SJCRH30 (cell line): ENCODE results near the gene INAVA. TPM values are rescaled to one million over a fixed set of nuclear protein-coding genes. Genes with fewer than 3 reads are reported as not detected.

Experiments used
- DNase-seq, 2 experiments: peaks; one replicate each; pipeline ENCODE4 v3.0.0-alpha.2; 2015 to 2020
- H3K27ac ChIP-seq: fragments of 250-450 bp; sonication (Bioruptor Pico); 2 replicates; pipeline ENCODE4 v1.5.1; 2020; ENCODE audit warnings: mild to moderate bottlenecking, moderate library complexity
- H3K27me3 ChIP-seq: fragments of 250-450 bp; sonication (Bioruptor Pico); 2 replicates; pipeline ENCODE4 v1.5.1; 2020; ENCODE audit warnings: mild to moderate bottlenecking, moderate library complexity
- H3K36me3 ChIP-seq: fragments of 250-450 bp; sonication (Bioruptor Pico); 2 replicates; pipeline ENCODE4 v1.5.1; 2020; ENCODE audit warnings: mild to moderate bottlenecking, moderate library complexity
- H3K4me1 ChIP-seq: fragments of 250-450 bp; sonication (Bioruptor Pico); 2 replicates; pipeline ENCODE4 v1.5.1; 2020; ENCODE audit warnings: mild to moderate bottlenecking, moderate library complexity
- H3K4me3 ChIP-seq: fragments of 250-450 bp; sonication (Bioruptor Pico); 2 replicates; pipeline ENCODE4 v1.5.1; 2020; ENCODE audit warnings: mild to moderate bottlenecking, moderate library complexity
- H3K9me3 ChIP-seq: fragments of 250-450 bp; sonication (Bioruptor Pico); replicated peaks from 2 replicates; pipeline ENCODE4 v1.5.1; 2020; ENCODE audit warnings: mild to moderate bottlenecking, moderate library complexity
- total RNA-seq: library from RNA; depleted of rRNA; stranded (reverse); fragments of >200 nt; shearing (Covaris generic); gene quantifications from 2 replicates; pipeline ENCODE4 v1.2.3, GENCODE V29; 2014; rRNA removed

The INAVA gene, protein sequence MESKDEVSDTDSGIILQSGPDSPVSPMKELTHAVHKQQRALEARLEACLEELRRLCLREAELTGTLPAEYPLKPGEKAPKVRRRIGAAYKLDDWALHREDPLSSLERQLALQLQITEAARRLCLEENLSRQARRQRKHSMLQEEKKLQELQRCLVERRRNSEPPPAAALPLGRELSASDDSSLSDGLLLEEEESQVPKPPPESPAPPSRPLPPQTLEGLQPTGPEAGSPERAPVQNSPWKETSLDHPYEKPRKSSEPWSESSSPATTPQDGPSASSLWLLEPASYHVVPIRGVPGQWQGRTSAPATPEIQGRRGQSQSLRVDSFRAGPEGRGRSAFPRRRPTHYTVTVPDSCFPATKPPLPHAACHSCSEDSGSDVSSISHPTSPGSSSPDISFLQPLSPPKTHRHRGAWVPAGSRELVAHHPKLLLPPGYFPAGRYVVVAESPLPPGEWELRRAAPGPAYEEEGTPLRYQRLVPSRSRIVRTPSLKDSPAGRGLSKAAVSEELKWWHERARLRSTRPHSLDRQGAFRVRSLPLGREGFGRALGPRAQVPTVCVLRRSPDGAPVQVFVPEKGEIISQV
- 16.1 and 19.8 TPM in 2 replicates for total RNA-seq

- Histone ChIP-seq H3K4me1 (peaks cover 23% of the 10 kb centered on the region), H3K27me3 (no peaks in the 10 kb centered on the region), H3K27ac (peak within 1 kb of the TSS; percentile 66), H3K36me3 (peaks cover 1% of the 10 kb centered on the region; the same call in 1 of the 2 replicates), H3K9me3 (no peaks in the 10 kb centered on the region), H3K4me3 (no peak within 1 kb of the TSS)
- no peak for DNase-seq
Measured at GRCh38 chr1:200894712-200895442, at the start of gene INAVA. Gene INAVA, plus strand, starts transcription at chr1:200894900. Its CDS starts 3,501 bp downstream, at chr1:200898401.

DNA sequence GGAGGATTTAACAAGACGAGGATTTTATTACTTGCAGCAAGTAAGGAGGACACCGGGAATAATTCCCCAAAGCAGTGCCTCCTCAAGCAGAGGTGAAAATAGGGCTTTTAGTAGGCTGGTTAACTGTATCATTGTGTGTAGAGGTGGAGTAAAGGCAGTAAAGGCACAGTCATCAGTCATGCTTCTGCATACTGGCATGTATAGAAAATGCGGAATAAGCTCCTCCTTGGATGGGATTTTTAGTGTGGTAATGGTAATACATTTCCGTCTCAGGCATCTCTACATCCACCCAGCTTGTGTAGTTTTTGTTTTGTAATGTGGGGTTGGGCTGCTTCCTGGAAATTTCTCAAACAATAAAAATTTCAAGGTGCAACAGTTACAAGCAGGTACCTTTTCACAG, 49.3 kb upstream of the INAVA start:
- Histone ChIP-seq H3K36me3 (peaks cover 31% of the 10 kb centered on the region), H3K4me3 (no peak overlapping the region), H3K9me3 (no peaks in the 10 kb centered on the region), H3K27me3 (no peaks in the 10 kb centered on the region), H3K4me1 (no peaks in the 10 kb centered on the region), H3K27ac (no peak overlapping the region)
- DNase-seq, result no peak

GRCh38 chr1:200846398-200846797, 48.3 kb upstream of the INAVA start:
- Histone ChIP-seq H3K9me3 (no peaks in the 10 kb centered on the region), H3K27ac (no peak overlapping the region), H3K4me1 (no peaks in the 10 kb centered on the region), H3K36me3 (peaks cover 32% of the 10 kb centered on the region), H3K27me3 (no peaks in the 10 kb centered on the region), H3K4me3 (no peak overlapping the region)
- no peak for DNase-seq

GRCh38 chr1:200849430-200849829, 45.3 kb upstream of the INAVA start:
- Histone ChIP-seq H3K36me3 (peaks cover 48% of the 10 kb centered on the region), H3K4me1 (no peaks in the 10 kb centered on the region), H3K27ac (no peak overlapping the region), H3K27me3 (no peaks in the 10 kb centered on the region), H3K9me3 (no peaks in the 10 kb centered on the region), H3K4me3 (no peak overlapping the region)
- DNase-seq, result no peak

- H3K9me3 ChIP-seq, result no peaks in the 10 kb centered on the region
- no peak for DNase-seq
- H3K27ac ChIP-seq, result no peak overlapping the region
- no peaks in the 10 kb centered on the region for H3K27me3 ChIP-seq
- H3K4me3 ChIP-seq, result no peak overlapping the region
- H3K36me3 ChIP-seq, result peaks cover 44% of the 10 kb centered on the region
- H3K4me1 ChIP-seq, result no peaks in the 10 kb centered on the region
Measured at GRCh38 chr1:200850554-200850953, 44.1 kb upstream of the INAVA start.

- H3K36me3 ChIP-seq, result peaks cover 27% of the 10 kb centered on the region
- no peaks in the 10 kb centered on the region for H3K27me3 ChIP-seq
- no peak overlapping the region for H3K27ac ChIP-seq
- no peak overlapping the region for H3K4me3 ChIP-seq
- H3K9me3 ChIP-seq, result no peaks in the 10 kb centered on the region
- peak in 1 of 2 experiments; percentile 15 for DNase-seq
- H3K4me1 ChIP-seq, result no peaks in the 10 kb centered on the region
Measured at GRCh38 chr1:200856716-200857357, 37.9 kb upstream of the INAVA start.

DNA sequence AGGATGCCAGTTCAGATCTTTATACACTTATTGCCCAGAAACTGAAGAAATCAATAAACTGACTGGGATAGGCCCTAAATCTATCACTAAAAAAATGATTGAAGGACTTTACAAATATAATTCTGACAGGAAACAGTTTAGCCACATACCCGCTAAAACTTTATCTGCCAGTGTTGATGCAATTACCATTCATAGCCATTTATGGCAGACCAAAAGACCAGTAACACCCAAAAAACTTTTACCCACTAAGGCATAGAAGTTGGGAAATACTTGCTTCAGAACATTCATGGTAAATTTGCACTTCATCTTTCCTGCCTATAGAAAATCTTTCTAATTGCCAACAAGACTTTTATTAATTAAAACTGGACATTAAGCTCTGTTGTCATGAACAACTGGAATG, 36.9 kb upstream of the INAVA start:
- no peaks in the 10 kb centered on the region for H3K27me3 ChIP-seq
- peaks cover 17% of the 10 kb centered on the region for H3K36me3 ChIP-seq
- DNase-seq, result no peak
- no peak overlapping the region for H3K27ac ChIP-seq
- H3K4me1 ChIP-seq, result no peaks in the 10 kb centered on the region
- H3K4me3 ChIP-seq, result no peak overlapping the region
- no peaks in the 10 kb centered on the region for H3K9me3 ChIP-seq

DNA sequence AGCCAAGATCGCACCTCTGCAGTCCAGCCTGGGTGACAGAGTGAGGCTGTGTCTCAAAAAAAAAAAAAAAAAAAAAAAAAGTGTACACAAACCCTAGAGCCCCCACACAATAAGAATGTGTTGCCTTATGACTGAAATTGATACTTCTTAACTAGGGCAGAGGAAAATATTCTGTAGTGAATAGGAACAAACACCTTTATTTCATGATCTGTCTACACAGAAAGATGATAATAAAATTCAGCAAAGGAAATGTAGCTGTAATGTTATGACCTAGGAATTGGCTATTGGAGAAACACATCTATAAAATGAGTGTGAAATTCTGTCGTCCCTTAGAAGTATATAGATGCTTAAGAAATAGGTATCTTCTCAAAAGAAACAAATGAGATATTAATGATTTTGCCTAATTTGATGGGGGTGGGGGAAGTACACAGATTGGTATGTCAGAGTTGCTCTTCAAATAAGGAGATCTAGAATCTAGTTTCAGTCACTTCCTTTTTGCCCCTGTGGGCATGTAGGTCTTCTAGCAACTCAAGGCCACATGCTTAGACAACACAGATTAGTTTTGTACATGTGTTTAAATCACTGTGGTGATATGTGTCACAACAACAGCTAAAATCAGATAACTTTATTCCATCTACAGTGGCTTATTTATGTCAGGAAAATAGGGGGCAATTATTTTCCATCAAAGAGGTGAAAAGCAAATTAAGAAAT, 32.6 kb upstream of the INAVA start:
- no peak for DNase-seq
- Histone ChIP-seq H3K9me3 (no peaks in the 10 kb centered on the region), H3K4me1 (no peaks in the 10 kb centered on the region; the same call in 1 of the 2 replicates), H3K4me3 (no peak overlapping the region), H3K27me3 (no peaks in the 10 kb centered on the region), H3K36me3 (peaks cover 7% of the 10 kb centered on the region; the same call in 1 of the 2 replicates), H3K27ac (no peak overlapping the region)

GRCh38 chr1:200862713-200863415, 31.8 kb upstream of the INAVA start:
- no peaks in the 10 kb centered on the region for H3K27me3 ChIP-seq
- DNase-seq, result peak in 1 of 2 experiments; percentile 16
- no peaks in the 10 kb centered on the region; the same call in 1 of the 2 replicates for H3K4me1 ChIP-seq
- no peak overlapping the region for H3K27ac ChIP-seq
- H3K4me3 ChIP-seq, result no peak overlapping the region
- 0 out of 2 replicates have a peak, but pooled peaks cover under 1% of the 10 kb centered on the region for H3K36me3 ChIP-seq
- H3K9me3 ChIP-seq, result no peaks in the 10 kb centered on the region

GRCh38 chr1:200866116-200866515, 28.6 kb upstream of the INAVA start:
- Histone ChIP-seq H3K27me3 (no peaks in the 10 kb centered on the region), H3K9me3 (no peaks in the 10 kb centered on the region), H3K4me3 (no peak overlapping the region), H3K36me3 (no peaks in the 10 kb centered on the region), H3K4me1 (no peaks in the 10 kb centered on the region; the same call in 1 of the 2 replicates), H3K27ac (no peak overlapping the region)
- DNase-seq, result no peak

GRCh38 chr1:200866521-200866920, 28.2 kb upstream of the INAVA start:
- Histone ChIP-seq H3K4me1 (no peaks in the 10 kb centered on the region; the same call in 1 of the 2 replicates), H3K27ac (no peak overlapping the region), H3K9me3 (no peaks in the 10 kb centered on the region), H3K4me3 (no peak overlapping the region), H3K36me3 (no peaks in the 10 kb centered on the region), H3K27me3 (no peaks in the 10 kb centered on the region)
- peak in 1 of 2 experiments; percentile 23 for DNase-seq

DNA sequence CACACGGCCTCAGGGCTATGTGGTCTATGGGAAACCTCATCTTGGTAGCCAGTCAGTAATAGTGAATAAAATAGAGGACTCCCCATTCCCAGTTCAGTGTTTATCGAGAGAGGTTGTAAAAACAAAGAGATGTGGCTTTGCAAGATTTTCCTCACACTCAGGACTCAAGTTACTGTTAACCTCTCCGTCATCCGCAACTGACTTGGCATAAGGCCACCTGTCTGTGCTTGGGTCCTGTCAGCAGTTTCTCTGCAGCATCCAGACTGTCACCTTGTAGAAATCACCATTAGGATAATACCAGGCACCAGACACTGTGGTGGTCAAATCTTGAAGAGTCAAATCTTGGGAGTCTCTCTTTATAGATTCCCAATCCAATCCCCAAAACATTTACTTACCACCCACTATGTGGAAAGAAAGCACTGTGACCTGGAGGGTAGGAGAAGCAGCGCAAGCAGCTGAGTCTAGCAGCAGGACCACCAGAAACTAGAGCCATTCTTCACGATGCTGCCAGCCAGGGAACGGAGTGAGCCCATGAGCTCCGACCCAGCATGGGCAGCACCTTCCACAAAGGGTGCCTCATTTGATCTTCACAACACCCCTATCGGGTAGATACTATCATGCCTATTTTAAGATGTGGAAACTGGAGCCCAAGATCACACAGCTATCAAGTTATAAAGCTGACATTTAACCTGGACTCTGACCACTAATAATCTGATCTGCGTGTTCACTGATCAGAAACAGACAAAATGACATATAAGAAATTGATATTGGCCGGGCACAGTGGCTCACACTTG, 27.5 kb upstream of the INAVA start:
- Histone ChIP-seq H3K27ac (no peak overlapping the region), H3K4me3 (no peak overlapping the region), H3K4me1 (no peaks in the 10 kb centered on the region; the same call in 1 of the 2 replicates), H3K9me3 (no peaks in the 10 kb centered on the region), H3K36me3 (no peaks in the 10 kb centered on the region), H3K27me3 (no peaks in the 10 kb centered on the region)
- peak; percentile 30 to 50 for DNase-seq

GRCh38 chr1:200869376-200869752, 25.3 kb upstream of the INAVA start:
- Histone ChIP-seq H3K27me3 (no peaks in the 10 kb centered on the region), H3K36me3 (no peaks in the 10 kb centered on the region)
- no peak for DNase-seq

More at GRCh38 chr1:200869376-200869752, 25.3 kb upstream of the INAVA start:
- Histone ChIP-seq H3K4me3 (no peak overlapping the region), H3K9me3 (no peaks in the 10 kb centered on the region), H3K27ac (no peak overlapping the region), H3K4me1 (no peaks in the 10 kb centered on the region; the same call in 1 of the 2 replicates)
